ENCODE measurements around the gene PTPRG.
A peak's percentile ranks its signal among the peaks of the same experiment; 100 is the strongest.

Gene PTPRG

GRCh38 chr3:61943975-61944374 lies 382.6 kb downstream of the PTPRG start:
- DNase-seq, result no peak

- peak; percentile 24 for DNase-seq
Measured at GRCh38 chr3:61944726-61945125, 383.4 kb downstream of the PTPRG start.

GRCh38 chr3:61945657-61946056 lies 384.3 kb downstream of the PTPRG start:
- DNase-seq, result no peak

- peak; percentile 56 for DNase-seq
Measured at GRCh38 chr3:61946570-61947324, 385.4 kb downstream of the PTPRG start.

GRCh38 chr3:61947456-61947855 lies 386.1 kb downstream of the PTPRG start:
- peak; percentile 7 for DNase-seq

GRCh38 chr3:61948699-61949305 lies 387.4 kb downstream of the PTPRG start:
- DNase-seq, result peak; percentile 9

GRCh38 chr3:61954097-61954540 lies 392.7 kb downstream of the PTPRG start:
- DNase-seq, result no peak

GRCh38 chr3:61955483-61955882 lies 394.1 kb downstream of the PTPRG start:
- DNase-seq, result no peak

- DNase-seq, result no peak
Measured at GRCh38 chr3:61956236-61956635, 394.9 kb downstream of the PTPRG start.

GRCh38 chr3:61957259-61957658 lies 395.9 kb downstream of the PTPRG start:
- no peak for DNase-seq

GRCh38 chr3:61960976-61961375 lies 399.6 kb downstream of the PTPRG start:
- DNase-seq, result no peak

- no peak for DNase-seq
Measured at GRCh38 chr3:61961900-61962299, 400.5 kb downstream of the PTPRG start.

GRCh38 chr3:61964566-61964965 lies 403.2 kb downstream of the PTPRG start:
- no peak for DNase-seq

- no peak for DNase-seq
Measured at GRCh38 chr3:61965770-61966131, 404.4 kb downstream of the PTPRG start.

GRCh38 chr3:61966200-61966599 lies 404.8 kb downstream of the PTPRG start:
- DNase-seq, result no peak

- no peak for DNase-seq
Measured at GRCh38 chr3:61967019-61967418, 405.6 kb downstream of the PTPRG start.

- DNase-seq, result no peak
Measured at GRCh38 chr3:61967937-61968336, 406.6 kb downstream of the PTPRG start.

- no peak for DNase-seq
Measured at GRCh38 chr3:61974662-61975061, 413.3 kb downstream of the PTPRG start.

GRCh38 chr3:61975199-61975598 lies 413.8 kb downstream of the PTPRG start:
- DNase-seq, result no peak

GRCh38 chr3:61975936-61976335 lies 414.6 kb downstream of the PTPRG start:
- DNase-seq, result no peak

GRCh38 chr3:61978460-61979419 lies 417.4 kb downstream of the PTPRG start:
- no peak for DNase-seq

- no peak for DNase-seq
Measured at GRCh38 chr3:61979638-61980037, 418.3 kb downstream of the PTPRG start.

GRCh38 chr3:61980041-61980440 lies 418.7 kb downstream of the PTPRG start:
- DNase-seq, result no peak

GRCh38 chr3:61981060-61981459 lies 419.7 kb downstream of the PTPRG start:
- DNase-seq, result peak; percentile 11
